ENCODE data around the gene CCM2.

CCM2 gene

DNA sequence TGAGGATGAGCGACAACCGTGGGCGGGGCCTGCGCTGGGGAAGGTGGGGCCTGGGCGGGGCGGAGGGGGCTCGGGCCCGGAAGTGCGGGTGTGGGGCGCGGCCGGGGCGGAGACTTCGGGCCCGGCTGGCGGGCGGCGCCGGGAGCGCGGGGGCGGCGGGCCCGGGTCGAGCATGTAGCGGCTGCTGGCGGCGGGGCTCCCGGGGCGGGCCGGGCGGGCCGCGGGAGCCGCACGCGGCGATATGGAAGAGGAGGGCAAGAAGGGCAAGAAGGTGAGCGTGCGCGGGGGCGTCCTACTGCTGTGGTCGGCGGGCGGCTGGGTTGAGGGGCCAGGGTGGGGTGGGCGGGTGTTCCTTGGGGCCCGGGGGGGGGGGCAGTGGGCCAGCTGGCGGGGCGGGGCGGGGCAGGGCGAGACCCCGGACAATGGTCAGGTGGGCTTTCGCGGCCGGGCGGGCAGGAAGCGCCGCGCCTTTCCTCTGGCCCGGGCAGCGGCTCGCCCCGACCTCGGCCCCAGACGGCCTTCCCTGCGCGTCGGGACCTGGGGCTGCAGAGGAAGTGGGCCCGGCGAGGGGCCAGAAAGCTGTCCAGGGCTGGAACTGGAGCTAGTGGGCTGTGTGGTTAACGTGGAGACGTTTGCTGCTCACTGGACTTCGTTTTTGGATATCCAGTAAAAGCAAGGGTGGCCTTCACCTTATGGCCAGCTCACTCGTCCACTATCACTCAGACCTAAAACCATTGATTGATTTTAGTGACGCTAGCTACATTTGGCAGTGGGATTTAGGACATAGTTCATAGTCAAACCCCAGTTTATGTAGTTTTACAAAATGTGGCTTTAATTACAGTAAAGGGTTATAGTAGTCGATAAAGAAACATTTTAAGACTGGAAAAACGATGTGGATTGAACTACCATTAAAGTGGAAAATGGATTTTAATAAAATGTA is at the start of gene CCM2:
Gene CCM2 (plus strand): TSS at position 109 of the 940 bp plus-strand sequence. CDS start 133 bp downstream, at position 242.
- DNase-seq, result no peak

DNA sequence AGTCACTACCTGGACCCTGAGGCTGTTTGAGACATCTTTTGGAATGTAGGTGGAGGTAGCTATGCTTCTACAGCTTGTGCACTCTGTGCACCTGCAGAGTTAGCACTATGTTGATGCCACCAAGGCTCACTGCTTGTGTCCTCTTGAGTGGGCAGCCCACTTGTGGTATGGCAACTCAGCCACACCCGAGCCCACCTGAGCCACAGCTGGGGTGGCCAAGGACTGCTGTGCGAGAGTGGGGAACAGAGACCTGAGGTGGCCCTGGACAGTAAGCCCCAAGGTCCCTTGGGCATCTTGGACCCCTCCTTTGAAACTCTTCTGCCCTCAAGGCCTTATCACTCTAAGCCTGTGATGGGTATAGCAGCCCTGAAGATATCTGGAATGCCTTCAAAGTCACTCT is 46.8 kb upstream of the CCM2 start:
- DNase-seq, result no peak

GRCh38 chr7:44955733-44956132 is 44.3 kb upstream of the CCM2 start:
- DNase-seq, result no peak

- DNase-seq, result no peak
Observed at GRCh38 chr7:44956157-44956766, 43.7 kb upstream of the CCM2 start.

DNA sequence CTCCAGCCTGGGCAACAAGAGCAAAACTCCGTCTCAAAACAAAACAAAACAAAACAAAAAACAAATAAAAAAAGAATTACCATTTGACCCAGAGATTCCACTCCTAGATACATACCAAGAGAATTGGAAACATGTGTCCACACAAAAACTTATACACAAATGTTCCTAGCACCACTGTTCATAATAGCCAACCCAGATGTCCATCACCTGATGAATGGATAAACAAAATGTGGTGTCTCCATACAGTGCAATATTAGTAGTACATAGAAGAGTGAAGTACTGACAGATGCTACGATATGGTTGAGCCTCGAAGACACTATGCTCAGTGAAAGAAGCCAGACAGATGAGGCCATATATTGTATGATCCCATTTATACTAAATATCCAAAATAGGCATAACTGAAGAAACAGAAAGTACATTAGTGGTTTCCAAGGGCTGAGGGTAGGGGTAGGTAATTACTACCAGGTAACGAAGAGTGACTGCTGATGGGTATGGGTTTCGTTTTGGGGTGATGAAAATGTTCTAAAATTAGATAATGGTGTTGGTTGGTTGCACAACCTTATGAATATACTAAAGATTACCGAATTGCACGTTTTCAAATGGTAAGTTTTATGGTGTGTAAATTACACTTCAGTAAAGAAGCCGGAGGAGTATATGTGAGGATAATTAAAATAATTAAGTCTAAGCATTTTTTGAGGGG is 41.2 kb upstream of the CCM2 start:
- DNase-seq, result no peak

DNA sequence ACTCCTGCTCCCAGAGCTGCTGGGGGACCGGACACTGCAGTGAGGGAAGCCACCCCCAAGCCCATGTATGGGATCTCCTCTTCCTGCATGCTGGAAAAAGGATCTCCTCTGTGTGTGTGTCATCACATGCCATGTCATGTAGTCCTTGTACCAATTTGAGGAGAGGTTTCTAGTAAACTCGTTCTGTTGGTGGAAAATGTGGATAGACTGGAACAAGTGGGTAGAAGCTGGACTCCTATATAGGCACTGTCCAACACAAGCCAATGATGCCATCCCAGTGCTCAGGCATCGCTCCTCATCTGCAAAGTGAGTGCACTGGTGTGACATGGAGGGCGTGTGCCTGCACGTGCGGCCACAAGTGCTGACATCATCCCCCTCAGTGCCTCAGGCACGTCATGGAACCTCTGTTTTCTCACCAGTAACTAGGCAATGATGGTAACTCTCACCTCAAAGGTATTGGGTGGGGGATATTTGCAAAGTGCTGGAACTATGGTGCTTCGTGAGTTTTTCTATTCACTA is 40.5 kb upstream of the CCM2 start:
- no peak for DNase-seq

GRCh38 chr7:44960011-44960580 is 39.9 kb upstream of the CCM2 start:
- no peak for DNase-seq

- no peak for DNase-seq
Observed at GRCh38 chr7:44961844-44962482, 38.0 kb upstream of the CCM2 start.

GRCh38 chr7:44962483-44963251 is 37.3 kb upstream of the CCM2 start:
- DNase-seq, result peak; percentile 37

DNA sequence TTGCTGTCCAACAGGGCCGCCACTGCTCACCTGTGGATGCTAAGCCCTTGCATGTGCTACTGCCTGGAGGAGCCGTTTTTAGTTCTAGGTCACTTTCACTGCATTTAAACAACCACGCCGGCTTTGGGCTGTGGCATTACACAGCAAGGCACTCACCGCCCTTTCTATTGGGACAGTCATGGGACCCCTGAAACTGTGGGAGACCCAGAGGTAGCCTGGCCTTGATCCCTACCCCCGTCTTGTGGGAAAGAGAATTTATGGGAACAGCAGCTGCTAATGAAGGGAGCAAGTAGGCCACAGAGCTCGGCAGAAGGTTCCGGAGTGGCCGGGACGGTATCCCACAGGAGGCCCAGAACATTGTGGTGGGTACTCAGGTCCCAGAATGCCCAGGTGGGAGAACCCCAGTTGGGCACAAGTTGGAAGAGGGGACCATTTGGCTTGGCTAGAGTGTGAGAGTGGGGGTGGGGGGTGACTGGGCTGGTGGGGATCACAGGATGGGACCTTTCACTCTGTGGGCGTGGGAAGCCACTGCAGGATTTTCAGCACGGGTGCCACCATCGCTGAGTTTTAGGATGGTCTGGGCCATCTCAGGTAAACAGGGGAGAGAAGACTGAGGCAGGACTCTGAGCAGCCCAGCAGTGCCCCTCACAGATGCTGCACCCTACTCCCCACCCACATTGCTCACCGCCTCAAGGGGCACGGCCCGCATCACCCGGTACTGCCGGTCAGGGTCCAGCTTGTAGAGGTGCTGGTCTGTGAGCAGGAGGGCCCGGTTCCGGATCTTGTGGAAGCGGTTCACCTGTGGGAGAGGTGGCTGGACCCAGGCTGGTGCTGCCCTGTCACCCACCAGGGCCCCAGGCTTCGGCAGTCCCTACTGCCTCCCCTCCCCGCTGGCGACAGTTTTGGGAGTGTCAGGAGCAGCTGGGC is 36.4 kb upstream of the CCM2 start:
- no peak for DNase-seq

- DNase-seq, result no peak
Observed at GRCh38 chr7:44964384-44964830, 35.6 kb upstream of the CCM2 start.

- no peak for DNase-seq
Observed at GRCh38 chr7:44964831-44965440, 35.1 kb upstream of the CCM2 start.

- DNase-seq, result no peak
Observed at GRCh38 chr7:44965441-44965903, 34.5 kb upstream of the CCM2 start.

- no peak for DNase-seq
Observed at GRCh38 chr7:44965937-44966730, 33.9 kb upstream of the CCM2 start.

- DNase-seq, result no peak
Observed at GRCh38 chr7:44966731-44967538, 33.1 kb upstream of the CCM2 start.

- DNase-seq, result no peak
Observed at GRCh38 chr7:44967571-44968446, 32.2 kb upstream of the CCM2 start.
